Measurements from ENCODE around the gene NUDT3. TPM values are rescaled to one million over a fixed set of nuclear protein-coding genes. Genes with fewer than 3 reads are reported as not detected.
A peak's percentile ranks its signal among the peaks of the same experiment; 100 is the strongest.

NUDT3 gene
- total and polyA plus RNA-seq, 9 of the 15 experiments (the other 6 are each of a cell fraction or from before 2014, with no cell fraction given) = 5.4 to 81.2 (median 56.4) TPM

- no peak for TF ChIP-seq GTF3C2 (IDR thresholded peaks at IDR 0.05; ENCODE audit: borderline replicate concordance, extremely low read depth, insufficient read length)
- TF ChIP-seq JUND (IDR thresholded peaks at IDR 0.05; ENCODE audit: borderline replicate concordance, low read depth, low read length) = peak; percentile 68; the same call in 1 of the 2 replicates
- TF ChIP-seq JUND (tag; IDR thresholded peaks at IDR 0.05; ENCODE audit: borderline replicate concordance, low read depth, low read length) = peak; percentile 64; the same call in 2 of the 3 replicates
- TF ChIP-seq ZNF830 (CRISPR knock-in tag; IDR thresholded peaks at IDR 0.05) = no peak
- no peak for TF ChIP-seq MXD1 (CRISPR knock-in tag; IDR thresholded peaks at IDR 0.05; ENCODE audit: borderline replicate concordance, poor library complexity, severe bottlenecking)
- TF ChIP-seq KDM5B (IDR thresholded peaks at IDR 0.05; ENCODE audit: insufficient replicate concordance, low read depth, low read length) = no peak
- TF ChIP-seq ZNF77 (CRISPR knock-in tag; IDR thresholded peaks at IDR 0.05) = no peak
- peak in 1 of 2 experiments; percentile 44; a peak in 1 of 4 replicates for TF ChIP-seq HDAC1 (IDR thresholded peaks at IDR 0.05)
- TF ChIP-seq PURB (CRISPR knock-in tag; IDR thresholded peaks at IDR 0.05; ENCODE audit: low read depth) = no peak
- peak; percentile 38; the same call in 1 of the 2 replicates for TF ChIP-seq EP400 (IDR thresholded peaks at IDR 0.05)
- no peak for TF ChIP-seq RBM14 (IDR thresholded peaks at IDR 0.05; ENCODE audit: borderline replicate concordance, insufficient read depth, low read depth, low read length)
- TF ChIP-seq, protein P1, sequence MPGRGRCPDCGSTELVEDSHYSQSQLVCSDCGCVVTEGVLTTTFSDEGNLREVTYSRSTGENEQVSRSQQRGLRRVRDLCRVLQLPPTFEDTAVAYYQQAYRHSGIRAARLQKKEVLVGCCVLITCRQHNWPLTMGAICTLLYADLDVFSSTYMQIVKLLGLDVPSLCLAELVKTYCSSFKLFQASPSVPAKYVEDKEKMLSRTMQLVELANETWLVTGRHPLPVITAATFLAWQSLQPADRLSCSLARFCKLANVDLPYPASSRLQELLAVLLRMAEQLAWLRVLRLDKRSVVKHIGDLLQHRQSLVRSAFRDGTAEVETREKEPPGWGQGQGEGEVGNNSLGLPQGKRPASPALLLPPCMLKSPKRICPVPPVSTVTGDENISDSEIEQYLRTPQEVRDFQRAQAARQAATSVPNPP (IDR thresholded peaks at IDR 0.05; ENCODE audit: borderline replicate concordance, insufficient read depth, insufficient read length) = no peak
- no peak for TF ChIP-seq NUFIP1 (IDR thresholded peaks at IDR 0.05; ENCODE audit: partially characterized antibody)
- TF ChIP-seq DLX4 (CRISPR knock-in tag; IDR thresholded peaks at IDR 0.05) = no peak
- peak; percentile 81; the same call in 1 of the 2 replicates for TF ChIP-seq TAL1 (IDR thresholded peaks at IDR 0.05)
- TF ChIP-seq SMAD2 (IDR thresholded peaks at IDR 0.05; ENCODE audit: low read depth, low read length) = no peak
- TF ChIP-seq BHLHE40 (IDR thresholded peaks at IDR 0.05; ENCODE audit: low read length) = 0 out of 2 replicates have a peak, but pooled peaks have one; percentile 45
- TF ChIP-seq BRCA1 (IDR thresholded peaks at IDR 0.05) = no peak
- TF ChIP-seq BRCA1 (CRISPR knock-in tag; IDR thresholded peaks at IDR 0.05) = no peak
- TF ChIP-seq SRSF1 (IDR thresholded peaks at IDR 0.05; ENCODE audit: low read depth, low read length) = no peak
- no peak for TF ChIP-seq ZNF436 (CRISPR knock-in tag; IDR thresholded peaks at IDR 0.05)
- TF ChIP-seq NFXL1 (CRISPR knock-in tag; IDR thresholded peaks at IDR 0.05) = no peak
- no peak for TF ChIP-seq TAF15 (IDR thresholded peaks at IDR 0.05; ENCODE audit: low read depth, low read length)
- TF ChIP-seq L3MBTL2 (IDR thresholded peaks at IDR 0.05) = peak; percentile 65; the same call in 1 of the 2 replicates
Measured at GRCh38 chr6:34284563-34285447, 107.7 kb downstream of the NUDT3 start (continued).
